Pancreas (tissue), 10 donors: ENCODE data around the gene SMARCC2. TPM values are rescaled to one million over a fixed set of nuclear protein-coding genes. Genes with fewer than 3 reads are reported as not detected.

ENCODE experiments used
- ATAC-seq, 4 donors: fragments of 200-7000 bp; cut with Tn5 transposase; one replicate each; pipeline versions ENCODE4 v1.8.0 to v1.9.1; 2020; ENCODE audit warnings: mild to moderate bottlenecking in 4 of 4, moderate library complexity in 4 of 4
- DNase-seq, 6 donors: peaks; one replicate each; pipeline ENCODE4 v3.0.0-alpha.2; 2020
- FAIRE-seq: peaks from 2 replicates; lab custom pipeline; 2012; peaks lifted over from hg19 to GRCh38; lab: Jason Lieb, UNC
- H3K27ac ChIP-seq, 4 donors: fragments of 200-600 bp; sonication (generic); 1 replicate in 3 of 4; 2 replicates in 1 of 4; pipeline versions ENCODE4 v1.5.0 to v1.8.0; 2020
- H3K27me3 ChIP-seq, 4 donors: fragments of 200-600 bp; one replicate each; pipeline ENCODE4 v1.8.0; 2021
- H3K36me3 ChIP-seq, 3 donors: fragments of 200-600 bp; sonication (generic) in 1 of 3; one replicate each; pipeline versions ENCODE4 v1.5.0 to v1.8.0; 2020 to 2021
- H3K4me1 ChIP-seq, 3 donors: fragments of 200-600 bp; one replicate each; pipeline ENCODE4 v1.8.0; 2021
- H3K4me3 ChIP-seq, 4 donors: fragments of 200-600 bp; sonication (generic) in 2 of 4; one replicate each; pipeline versions ENCODE4 v1.5.0 to v1.8.0; 2020 to 2021
- H3K9me3 ChIP-seq, 4 donors: fragments of 200-600 bp; one replicate each; pipeline ENCODE4 v1.8.0; 2021
- WGBS, 2 donors: extraction: QIAGEN DNeasy Blood & Tissue Kit; methylation state at CpG; one replicate each; pipeline ENCODE4 v1.1.7; 2013; 5-methylcytosine and 5-hydroxymethylcytosine counted together
- intact Hi-C, 3 donors: fragments of 100-400 bp; cut with DNase I; formaldehyde crosslinking; loops; one replicate each; pipeline versions ENCODE4 v1.11.1 to v1.14.2; 2022
- polyA plus RNA-seq, 2 donors: library from polyadenylated mRNA; stranded (reverse); fragments of 200-250 nt; gene quantifications; one replicate each; pipeline ENCODE4 v1.2.3, GENCODE V29; 2013
- total RNA-seq, 6 donors: library from RNA; stranded (reverse); fragmentation: NEBNext Ultra II Directional in 4 of 6; extraction: Animal tissue kit (Norgen Biotek cat#: 25700) in 4 of 6; gene quantifications; one replicate each; pipeline versions ENCODE4 v1.2.1 to v1.2.4, GENCODE V29; 2021 to 2023
- TF ChIP-seq, protein P1 (sequence below), 4 donors: fragments of 200-600 bp; sonication (generic) in 3 of 4; IDR thresholded peaks; one replicate each; pipeline versions ENCODE4 v1.5.0 to v1.8.0; 2021; ENCODE audit warnings: antibody characterized with exemption in 4 of 4
- donor health status: healthy with polysubstance abuse.
- donor health status: DM: no; HTN: no; CAD: no; lungs with moderate emphysema.
- donor health status: DM: no; HTN: no; CAD: no.
- donor health status: control.
- donor health status: control.
- donor health status: Bipolar disorder and iron deficiency.
- donor health status: DM: yes; HTN: yes; CAD: no.
- donor health status: DM: no; HTN: no; CAD: no.
- donor health status: DM: no; HTN: no; CAD: no.
- donor health status: DM: yes; HTN: yes; CAD: no.

Gene SMARCC2
- total RNA-seq = 10 to 100 TPM; 26.3 to 64.5 (median 38.2) TPM
- polyA plus RNA-seq = 10 to 100 TPM; 33.1 to 42.2 TPM

DNA sequence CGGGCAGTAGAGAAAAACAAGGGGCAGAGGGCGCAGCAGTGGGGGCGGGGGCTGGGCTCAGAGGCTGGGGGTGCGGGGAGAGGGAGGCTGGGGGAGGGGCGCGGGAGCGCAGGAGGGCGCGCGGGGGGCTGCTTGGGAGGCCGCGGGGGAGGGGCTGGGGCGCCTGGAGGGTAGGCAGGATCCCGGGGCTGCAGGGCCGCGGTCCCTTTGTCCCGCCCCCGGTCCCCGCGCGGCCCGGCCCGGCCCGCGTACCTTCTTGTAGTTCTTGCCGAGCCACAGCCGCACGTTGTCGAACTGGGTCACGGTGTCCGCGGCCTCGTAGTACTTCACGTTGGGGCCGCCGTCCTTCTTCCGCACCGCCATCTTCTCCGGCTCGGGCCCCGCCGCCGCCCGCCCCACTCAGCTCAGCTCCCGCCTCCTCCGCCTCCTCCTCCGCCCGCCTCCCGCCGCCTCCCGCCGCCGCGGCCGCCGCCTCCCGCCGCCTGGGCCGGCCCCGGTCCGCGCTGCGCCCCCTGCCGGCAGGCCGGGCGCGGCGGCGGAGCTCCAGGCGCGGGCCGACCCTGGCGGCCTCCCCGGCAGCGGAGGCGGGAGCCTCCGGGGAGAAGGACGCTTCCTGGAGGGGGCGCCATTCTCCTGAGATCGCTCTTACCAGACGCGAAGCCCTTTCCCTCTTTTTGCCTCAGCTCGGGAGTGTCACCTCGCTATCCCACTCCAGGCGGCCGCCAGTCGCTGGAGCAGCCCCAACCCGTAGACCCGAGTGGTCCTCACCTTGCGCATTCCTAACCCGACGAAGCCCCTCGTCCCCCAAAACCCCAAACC is at the start of gene SMARCC2:
SMARCC2 (minus strand) TSS at position 385 of the 819 bp plus-strand sequence; CDS start at position 363, 22 bp downstream.
- TF ChIP-seq, protein P1, sequence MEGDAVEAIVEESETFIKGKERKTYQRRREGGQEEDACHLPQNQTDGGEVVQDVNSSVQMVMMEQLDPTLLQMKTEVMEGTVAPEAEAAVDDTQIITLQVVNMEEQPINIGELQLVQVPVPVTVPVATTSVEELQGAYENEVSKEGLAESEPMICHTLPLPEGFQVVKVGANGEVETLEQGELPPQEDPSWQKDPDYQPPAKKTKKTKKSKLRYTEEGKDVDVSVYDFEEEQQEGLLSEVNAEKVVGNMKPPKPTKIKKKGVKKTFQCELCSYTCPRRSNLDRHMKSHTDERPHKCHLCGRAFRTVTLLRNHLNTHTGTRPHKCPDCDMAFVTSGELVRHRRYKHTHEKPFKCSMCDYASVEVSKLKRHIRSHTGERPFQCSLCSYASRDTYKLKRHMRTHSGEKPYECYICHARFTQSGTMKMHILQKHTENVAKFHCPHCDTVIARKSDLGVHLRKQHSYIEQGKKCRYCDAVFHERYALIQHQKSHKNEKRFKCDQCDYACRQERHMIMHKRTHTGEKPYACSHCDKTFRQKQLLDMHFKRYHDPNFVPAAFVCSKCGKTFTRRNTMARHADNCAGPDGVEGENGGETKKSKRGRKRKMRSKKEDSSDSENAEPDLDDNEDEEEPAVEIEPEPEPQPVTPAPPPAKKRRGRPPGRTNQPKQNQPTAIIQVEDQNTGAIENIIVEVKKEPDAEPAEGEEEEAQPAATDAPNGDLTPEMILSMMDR (IDR thresholded peaks at IDR 0.05) = peak; percentile 37 to 62 (median 58)
- DNase-seq = peak; percentile 87 to 95 (median 92)
- Histone ChIP-seq H3K27ac (peak within 1 kb of the TSS; percentile 79 to 96 (median 90)), H3K4me3 (peak within 1 kb of the TSS; percentile 69 to 91 (median 78)), H3K4me1 (peaks cover 5 to 12% (median 10%) of the 10 kb centered on the region in 3 donors), H3K27me3 (no peaks in the 10 kb centered on the region), H3K9me3 (no peaks in the 10 kb centered on the region), H3K36me3 (peaks cover 0 to 11% (median 3%) of the 10 kb centered on the region in 3 donors)
- intact Hi-C loops = loop anchor here in 2 of 3 donors (2.0 to 5.0 kb wide), 2 partner anchors 63 to 67 kb away; no protein-coding TSS in a partner anchor
- peak; percentile 82 to 93 (median 87) for ATAC-seq
- no peak for FAIRE-seq
- WGBS, 2 donors = 1 to 2% methylated on average over 12 to 93 of the region's 93 CpGs

DNA sequence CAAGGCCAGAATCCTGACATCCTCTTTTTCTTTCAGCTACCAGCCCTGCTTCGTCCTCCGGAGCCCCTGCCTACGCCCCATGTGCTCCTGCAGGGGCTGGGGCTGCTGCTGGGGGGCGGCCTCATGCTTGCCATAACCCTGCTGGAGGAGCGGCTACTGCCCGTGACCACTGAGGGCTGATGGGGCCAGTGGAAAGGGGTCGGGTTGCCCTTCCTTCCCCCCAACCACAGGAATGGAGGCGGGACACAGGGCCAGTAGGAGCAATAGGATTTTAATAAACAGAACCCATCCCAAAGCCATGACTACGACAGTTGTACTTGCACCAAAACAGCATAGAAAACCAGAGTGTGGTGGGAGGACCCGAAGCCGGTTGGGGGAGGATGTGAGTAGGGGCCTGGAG is 48.3 kb upstream of the SMARCC2 start:
- intact Hi-C loops = no loop called here
- ATAC-seq (no peak), FAIRE-seq (no peak), DNase-seq (no peak)
- H3K4me1 ChIP-seq = peaks cover 0 to 11% (median 3%) of the 10 kb centered on the region in 3 donors
- H3K36me3 ChIP-seq = no peaks in the 10 kb centered on the region
- TF ChIP-seq, protein P1 (IDR thresholded peaks at IDR 0.05) = no peak
- no peaks in the 10 kb centered on the region for H3K27me3 ChIP-seq
- no peak overlapping the region for H3K27ac ChIP-seq
- WGBS, 2 donors = 78 to 84% methylated on average over 11 of the region's 11 CpGs
- no peaks in the 10 kb centered on the region for H3K9me3 ChIP-seq
- H3K4me3 ChIP-seq = no peak overlapping the region

DNA sequence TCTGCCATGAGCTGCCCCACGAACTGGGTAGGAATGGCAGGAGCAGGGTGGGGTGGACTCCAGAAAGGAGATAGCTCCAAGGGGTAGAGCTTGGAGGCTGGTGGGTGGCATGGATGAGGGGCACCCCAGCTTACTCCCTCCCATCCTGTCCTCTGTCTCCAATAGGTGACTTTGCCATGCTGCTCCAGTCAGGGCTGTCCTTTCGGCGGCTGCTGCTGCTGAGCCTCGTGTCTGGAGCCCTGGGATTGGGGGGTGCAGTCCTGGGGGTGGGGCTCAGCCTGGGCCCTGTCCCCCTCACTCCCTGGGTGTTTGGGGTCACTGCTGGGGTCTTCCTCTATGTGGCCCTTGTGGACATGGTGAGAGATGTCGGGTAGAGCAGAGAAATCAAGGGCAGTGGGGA is 47.7 kb upstream of the SMARCC2 start:
- Histone ChIP-seq H3K9me3 (no peaks in the 10 kb centered on the region), H3K27ac (no peak overlapping the region), H3K4me1 (peaks cover 0 to 11% (median 3%) of the 10 kb centered on the region in 3 donors), H3K4me3 (no peak overlapping the region), H3K27me3 (no peaks in the 10 kb centered on the region), H3K36me3 (no peaks in the 10 kb centered on the region)
- ATAC-seq = no peak
- WGBS, 2 donors = 65 to 66% methylated on average over 4 to 5 of the region's 5 CpGs
- intact Hi-C loops = no loop called here
- TF ChIP-seq, protein P1 (IDR thresholded peaks at IDR 0.05) = no peak
- DNase-seq = no peak
- FAIRE-seq = no peak

DNA sequence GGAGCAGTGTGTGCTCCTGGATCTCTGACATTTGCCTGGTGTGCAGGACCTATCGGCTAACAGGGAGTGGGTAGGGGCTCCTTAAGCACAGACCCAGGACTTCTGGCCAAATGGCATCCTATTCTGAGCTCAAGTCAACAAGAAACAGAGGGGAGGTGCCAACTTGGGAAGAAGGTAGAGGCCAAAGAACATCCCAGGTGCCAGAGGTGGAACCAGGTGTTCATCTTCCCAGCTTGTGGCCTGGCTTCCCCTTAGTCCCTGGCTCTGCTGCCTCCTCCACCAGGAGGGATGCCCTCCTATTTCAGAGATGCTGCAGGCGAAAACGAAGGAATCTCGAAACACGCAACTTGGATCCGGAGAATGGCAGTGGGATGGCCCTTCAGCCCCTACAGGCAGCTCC is 46.8 kb upstream of the SMARCC2 start:
- Histone ChIP-seq H3K9me3 (no peaks in the 10 kb centered on the region), H3K4me3 (no peak overlapping the region), H3K36me3 (no peaks in the 10 kb centered on the region), H3K27me3 (no peaks in the 10 kb centered on the region), H3K4me1 (peaks cover 0 to 11% (median 3%) of the 10 kb centered on the region in 3 donors), H3K27ac (no peak overlapping the region)
- FAIRE-seq (no peak), ATAC-seq (peak; percentile 36 to 65 (median 63)), DNase-seq (peak in 4 of 6 donors; percentile 47 to 85 (median 73))
- intact Hi-C loops = no loop called here
- 59 to 61% methylated on average over 6 of the region's 6 CpGs for WGBS, 2 donors
- TF ChIP-seq, protein P1 (IDR thresholded peaks at IDR 0.05) = no peak
